Heart right ventricle (tissue), 16 donors: Measurements from ENCODE around the gene TNFRSF14. TPM values are rescaled to one million over a fixed set of nuclear protein-coding genes. Genes with fewer than 3 reads are reported as not detected.

ENCODE experiments used
- ATAC-seq, 8 donors: fragments of 200-7000 bp; cut with Tn5 transposase; one replicate each; pipeline ENCODE4 v1.9.1; 2020; ENCODE audit warnings: mild to moderate bottlenecking in 8 of 8, moderate library complexity in 8 of 8, moderate number of reproducible peaks in 1 of 8
- DNase-seq, 2 donors: peaks; one replicate each; pipeline ENCODE4 v3.0.0-alpha.2; 2020
- H3K27ac ChIP-seq, 10 donors: fragments of 200-600 bp; sonication (generic) in 2 of 10; one replicate each; pipeline versions ENCODE4 v1.5.0 to v1.8.0; 2020 to 2022; ENCODE audit warnings: mild to moderate bottlenecking in 3 of 10
- H3K27me3 ChIP-seq, 7 donors: fragments of 200-600 bp; one replicate each; pipeline ENCODE4 v1.8.0; 2021 to 2022; ENCODE audit warnings: mild to moderate bottlenecking in 2 of 7
- H3K36me3 ChIP-seq, 9 donors: fragments of 200-600 bp; sonication (generic) in 1 of 9; one replicate each; pipeline versions ENCODE4 v1.5.0 to v1.8.0; 2020 to 2022; ENCODE audit warnings: mild to moderate bottlenecking in 2 of 9
- H3K4me1 ChIP-seq, 9 donors: fragments of 200-600 bp; sonication (generic) in 1 of 9; one replicate each; pipeline versions ENCODE4 v1.5.0 to v1.8.0; 2020 to 2022; ENCODE audit warnings: mild to moderate bottlenecking in 4 of 9
- H3K4me3 ChIP-seq, 10 donors: fragments of 200-600 bp; sonication (generic) in 2 of 10; one replicate each; pipeline versions ENCODE4 v1.5.0 to v1.8.0; 2020 to 2022; ENCODE audit warnings: mild to moderate bottlenecking in 7 of 10, moderate library complexity in 2 of 10
- H3K9me3 ChIP-seq, 11 donors: fragments of 200-600 bp in 10 of 11; sonication (generic) in 2 of 11; one replicate each; pipeline versions ENCODE4 v1.5.0 to v1.8.0; 2013 to 2022; ENCODE audit warnings: mild to moderate bottlenecking in 2 of 11, control low read depth in 1 of 11, moderate library complexity in 1 of 11
- WGBS, 2 donors: extraction: QIAGEN DNeasy Blood & Tissue Kit; methylation state at CpG; one replicate each; pipeline ENCODE4 v1.1.7; 2013; ENCODE audit warnings: inconsistent platforms in 1 of 2; 5-methylcytosine and 5-hydroxymethylcytosine counted together
- intact Hi-C, 10 donors: fragments of 100-400 bp; cut with DNase I; formaldehyde crosslinking; loops; one replicate each; pipeline versions ENCODE4 v1.11.1 to v1.14.2; 2022
- polyA plus RNA-seq, 2 donors: library from polyadenylated mRNA; stranded (reverse); fragments of 200-250 nt; gene quantifications; one replicate each; pipeline ENCODE4 v1.2.3, GENCODE V29; 2013
- total RNA-seq, 10 donors: library from RNA; stranded (reverse); fragmentation: NEBNext Ultra II Directional in 3 of 10; extraction: Animal tissue kit (Norgen Biotek cat#: 25700) in 3 of 10; gene quantifications; one replicate each; pipeline versions ENCODE4 v1.2.1 to v1.2.4, GENCODE V29; 2021 to 2023
- TF ChIP-seq, protein P1 (sequence below), 9 donors: fragments of 200-600 bp; sonication (generic) in 2 of 9; IDR thresholded peaks; one replicate each; pipeline versions ENCODE4 v1.5.0 to v1.8.0; 2021 to 2022; ENCODE audit warnings: antibody characterized with exemption in 9 of 9, mild to moderate bottlenecking in 5 of 9, moderate library complexity in 1 of 9
- donor health status: Arrhythmogenic right ventricular cardiomyopathy.
- donor health status: ischemic (EF 13 %, LVEDD 7.1; RV severe dilation, severe dysfunction).
- donor health status: healthy with polysubstance abuse.
- donor health status: DM: no; HTN: yes; CAD: no.
- donor health status: DM: no; HTN: no; CAD: no.
- donor health status: ischemic (EF 25% LVEDD 6.9; RV normal size, moderate dysfunction).
- donor health status: ischemic (EF 25% LVEDD 5.7; RV mildly dilated, moderate dysfunction).
- donor health status: healthy.
- donor health status: DM: yes; HTN: yes; CAD: no.
- donor health status: Ischemic cardiomyopathy.
- donor health status: ischemic (EF 35%, LVEDD 5.7; RV mildly dilated, moderate dysfunction).
- donor health status: nonischemic (EF 11% LVEDD 7.7; RV severe dilation, severe dysfunction).
- donor health status: DM: yes; HTN: yes; CAD: no.
- donor health status: PGD.
- donor health status: ischemic (EF 29% LVEDD 5.4; RV normal size, mild dysfunction).
- donor health status: nonischemic (EF 23%, LVEDD 6.1; RV moderate dilation, normal function).

The TNFRSF14 gene
- total and polyA plus RNA-seq, 12 donors, result 7.5 to 59.6 (median 14.7) TPM

DNA sequence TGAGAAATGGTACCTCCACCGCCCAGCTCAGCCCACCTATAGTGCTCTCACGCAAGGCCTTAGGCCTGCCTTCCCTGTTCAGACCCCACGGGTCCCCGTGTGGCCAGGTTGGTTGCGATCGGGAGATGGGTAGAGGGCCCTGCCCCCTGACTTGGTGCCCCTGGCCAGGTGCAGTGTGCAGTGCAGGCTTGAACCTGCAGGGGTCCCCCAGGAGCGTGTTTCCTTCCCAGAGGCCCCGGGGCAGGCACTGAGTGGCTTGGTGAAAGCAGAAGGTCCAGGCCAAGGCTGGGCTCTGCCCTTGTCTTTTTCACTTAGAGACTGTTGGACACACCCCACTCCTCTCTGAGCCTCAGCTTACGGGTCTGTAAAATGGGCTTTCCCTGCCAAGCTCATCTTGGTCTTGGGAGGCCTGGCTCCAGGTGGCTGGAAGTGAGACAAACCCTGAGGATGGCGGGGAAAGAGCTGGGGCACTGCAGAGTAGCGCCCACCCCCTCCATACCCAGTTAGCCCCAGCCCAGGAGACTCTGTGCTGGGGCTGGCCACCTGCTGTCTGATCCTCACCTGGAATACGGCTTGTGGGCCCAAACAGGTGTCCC, 16.8 kb upstream of the TNFRSF14 start:
- intact Hi-C loops, result no loop called here
- peaks cover 6 to 64% (median 33%) of the 10 kb centered on the region in 7 donors for H3K27me3 ChIP-seq
- ATAC-seq, result no peak
- no peak overlapping the region for H3K27ac ChIP-seq
- 77% methylated on average over 12 of the region's 12 CpGs for WGBS, 2 donors
- no peaks in the 10 kb centered on the region for H3K9me3 ChIP-seq
- no peaks in the 10 kb centered on the region for H3K36me3 ChIP-seq
- TF ChIP-seq, protein P1, sequence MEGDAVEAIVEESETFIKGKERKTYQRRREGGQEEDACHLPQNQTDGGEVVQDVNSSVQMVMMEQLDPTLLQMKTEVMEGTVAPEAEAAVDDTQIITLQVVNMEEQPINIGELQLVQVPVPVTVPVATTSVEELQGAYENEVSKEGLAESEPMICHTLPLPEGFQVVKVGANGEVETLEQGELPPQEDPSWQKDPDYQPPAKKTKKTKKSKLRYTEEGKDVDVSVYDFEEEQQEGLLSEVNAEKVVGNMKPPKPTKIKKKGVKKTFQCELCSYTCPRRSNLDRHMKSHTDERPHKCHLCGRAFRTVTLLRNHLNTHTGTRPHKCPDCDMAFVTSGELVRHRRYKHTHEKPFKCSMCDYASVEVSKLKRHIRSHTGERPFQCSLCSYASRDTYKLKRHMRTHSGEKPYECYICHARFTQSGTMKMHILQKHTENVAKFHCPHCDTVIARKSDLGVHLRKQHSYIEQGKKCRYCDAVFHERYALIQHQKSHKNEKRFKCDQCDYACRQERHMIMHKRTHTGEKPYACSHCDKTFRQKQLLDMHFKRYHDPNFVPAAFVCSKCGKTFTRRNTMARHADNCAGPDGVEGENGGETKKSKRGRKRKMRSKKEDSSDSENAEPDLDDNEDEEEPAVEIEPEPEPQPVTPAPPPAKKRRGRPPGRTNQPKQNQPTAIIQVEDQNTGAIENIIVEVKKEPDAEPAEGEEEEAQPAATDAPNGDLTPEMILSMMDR (IDR thresholded peaks at IDR 0.05), result peak in 5 of 9 donors; percentile 14 to 39 (median 17)
- DNase-seq, result no peak
- H3K4me3 ChIP-seq, result no peak overlapping the region
- peaks cover 9 to 47% (median 25%) of the 10 kb centered on the region in 9 donors for H3K4me1 ChIP-seq

DNA sequence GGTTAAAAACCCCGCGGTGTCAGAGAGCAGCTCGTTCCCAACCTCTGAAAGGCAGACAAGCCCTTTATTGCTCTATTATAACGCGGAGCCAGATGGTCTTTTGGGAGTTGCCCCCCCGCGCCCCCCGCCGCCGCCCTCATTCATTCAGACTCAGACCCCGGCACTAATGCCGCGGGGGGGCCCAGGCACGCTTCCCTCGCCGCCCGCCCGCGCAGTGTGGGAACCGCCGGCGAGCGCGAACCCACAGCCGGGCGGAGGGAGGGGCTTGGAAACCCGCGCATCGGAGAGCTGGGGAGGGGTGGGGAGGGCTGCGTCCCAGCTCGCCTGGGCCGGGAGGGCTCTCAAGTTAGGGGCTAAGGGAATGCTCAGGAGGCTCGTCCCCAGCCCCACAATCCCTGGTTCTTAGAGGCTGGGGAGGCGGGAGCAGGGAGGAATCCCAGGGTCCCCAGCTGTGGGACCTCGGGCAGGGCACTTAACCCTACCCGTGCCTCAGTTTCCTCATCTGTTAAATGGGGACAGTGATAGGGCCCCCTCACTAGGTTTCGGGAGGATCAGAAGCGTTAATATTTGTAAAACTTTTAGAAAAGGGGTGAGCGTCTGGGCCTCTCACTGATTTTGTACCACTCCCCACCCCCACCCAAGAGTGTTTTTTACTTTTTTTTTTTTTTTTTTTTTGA, 15.2 kb upstream of the TNFRSF14 start:
- ATAC-seq, result no peak
- peak overlapping the region in 2 of 10 donors; percentile 7 to 39 for H3K27ac ChIP-seq

DNA sequence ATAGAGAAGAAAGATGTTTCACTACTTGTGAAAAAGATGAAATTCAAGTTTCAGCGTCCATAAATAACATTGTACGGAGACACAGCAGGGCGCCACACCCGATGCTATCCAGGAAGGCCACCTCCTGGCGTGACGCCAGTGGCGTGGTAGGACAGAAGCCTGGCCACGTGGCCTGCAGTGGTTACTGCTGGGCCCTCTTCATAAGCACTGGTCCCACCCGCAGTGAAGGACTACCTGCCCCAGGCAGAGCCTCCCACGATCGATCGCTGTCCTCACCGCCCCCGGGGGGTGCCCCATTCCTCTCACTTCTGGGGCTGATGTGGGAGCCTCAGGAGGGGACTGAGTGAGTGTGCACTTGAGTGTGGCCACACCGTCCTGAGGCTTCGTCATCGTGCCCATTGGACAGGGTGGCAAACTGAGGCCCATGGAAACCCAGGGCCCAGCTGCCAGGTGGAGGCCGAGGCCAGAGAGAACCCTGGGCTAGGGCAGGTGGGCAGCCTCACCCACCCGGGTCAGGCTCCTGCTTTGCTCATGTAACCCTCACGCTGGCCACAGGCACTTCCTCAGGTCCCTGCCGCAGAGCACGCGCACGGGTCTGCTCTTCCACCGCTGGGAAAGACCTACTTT, 14.4 kb upstream of the TNFRSF14 start:
- no peak for ATAC-seq
- TF ChIP-seq, protein P1 (IDR thresholded peaks at IDR 0.05), result no peak
- no peaks in the 10 kb centered on the region for H3K36me3 ChIP-seq
- 69 to 78% methylated on average over 25 of the region's 25 CpGs for WGBS, 2 donors
- no peak overlapping the region for H3K4me3 ChIP-seq
- H3K4me1 ChIP-seq, result peaks cover 30 to 61% (median 45%) of the 10 kb centered on the region in 9 donors
- peak overlapping the region in 1 of 10 donors; percentile 7 for H3K27ac ChIP-seq
- H3K9me3 ChIP-seq, result no peaks in the 10 kb centered on the region
- peaks cover 0 to 45% (median 25%) of the 10 kb centered on the region in 7 donors for H3K27me3 ChIP-seq
- intact Hi-C loops, result loop anchor here in 5 of 10 donors (5.0 to 10.0 kb wide), 4 partner anchors 77 to 347 kb away; partner anchors contain the start of gene FAAP20 (in 3 of the 5)
- DNase-seq, result peak in 1 of 2 donors; percentile 71

More for the DNA sequence above, 15.2 kb upstream of the TNFRSF14 start:
- Histone ChIP-seq H3K36me3 (no peaks in the 10 kb centered on the region), H3K9me3 (no peaks in the 10 kb centered on the region), H3K27me3 (peaks cover 0 to 51% (median 26%) of the 10 kb centered on the region in 7 donors), H3K4me1 (peaks cover 24 to 53% (median 40%) of the 10 kb centered on the region in 9 donors), H3K4me3 (peak overlapping the region in 1 of 10 donors; percentile 1)
- DNase-seq, result no peak
- intact Hi-C loops, result loop anchor here in 5 of 10 donors (5.0 to 10.0 kb wide), 4 partner anchors 76 to 346 kb away; partner anchors contain the start of gene FAAP20 (in 3 of the 5)
- 12 to 14% methylated on average over 39 of the region's 39 CpGs for WGBS, 2 donors
- TF ChIP-seq, protein P1 (IDR thresholded peaks at IDR 0.05), result no peak

DNA sequence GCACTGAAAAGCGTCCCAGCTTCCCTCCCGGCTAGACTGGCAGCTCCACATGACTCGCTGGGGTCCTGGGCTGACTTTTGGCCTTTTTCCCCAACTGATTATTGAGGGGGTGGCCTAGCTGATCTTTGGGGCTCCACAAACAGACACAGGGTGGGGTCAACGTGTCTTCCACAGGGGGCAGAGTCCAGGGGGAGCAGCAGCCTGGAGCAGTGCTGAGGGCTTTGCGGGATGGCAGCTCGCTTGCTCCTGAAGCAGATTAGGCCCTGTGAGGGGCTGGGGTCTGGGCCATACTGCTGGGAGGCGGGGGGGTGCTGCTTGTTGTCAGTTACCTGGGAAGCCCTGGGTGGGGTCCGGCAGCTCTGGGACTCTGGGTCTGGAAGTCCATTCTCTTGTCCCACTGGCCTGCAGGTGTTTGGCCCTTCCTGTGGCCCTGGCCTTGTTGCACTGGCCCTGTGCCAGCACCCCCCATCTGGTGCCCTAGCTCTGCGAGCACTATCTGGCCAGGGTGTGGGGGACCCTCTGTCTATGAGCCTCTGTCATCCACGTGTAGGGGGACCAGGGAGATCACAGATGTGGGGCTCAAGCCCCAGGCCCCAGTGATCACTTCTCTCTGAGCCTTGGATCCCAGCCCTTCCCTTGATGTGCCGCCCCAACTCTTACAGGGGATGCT, 13.8 kb upstream of the TNFRSF14 start:
- peaks cover 0 to 42% (median 23%) of the 10 kb centered on the region in 7 donors for H3K27me3 ChIP-seq
- H3K27ac ChIP-seq, result no peak overlapping the region
- H3K4me1 ChIP-seq, result peaks cover 36 to 67% (median 52%) of the 10 kb centered on the region in 9 donors
- H3K9me3 ChIP-seq, result no peaks in the 10 kb centered on the region
- intact Hi-C loops, result loop anchor here in 5 of 10 donors (5.0 to 10.0 kb wide), 4 partner anchors 78 to 348 kb away; partner anchors contain the start of gene FAAP20 (in 3 of the 5)
- no peak overlapping the region for H3K4me3 ChIP-seq
- ATAC-seq (no peak), DNase-seq (no peak)
- TF ChIP-seq, protein P1 (IDR thresholded peaks at IDR 0.05), result no peak
- H3K36me3 ChIP-seq, result no peaks in the 10 kb centered on the region
- WGBS, 2 donors, result 82 to 85% methylated on average over 11 of the region's 11 CpGs
